Measurements from ENCODE around the gene ADGRV1. TPM values are rescaled to one million over a fixed set of nuclear protein-coding genes. Genes with fewer than 3 reads are reported as not detected.
A peak's percentile ranks its signal among the peaks of the same experiment; 100 is the strongest.

Gene ADGRV1
- total RNA-seq, 5 donors from 2014 or later (not counting 1 experiment from before 2014, with no cell fraction given), result 0.68 to 1.6 (median 1.2) TPM; not detected in 1

- Histone ChIP-seq H3K36me3 (ENCODE audit: control insufficient read depth in 2 of 2, extremely low read depth in 1 of 2, insufficient read depth in 1 of 2, low read length in 1 of 2) (no peaks in the 10 kb centered on the region), H3K9me3 (no peaks in the 10 kb centered on the region), H3K4me1 (ENCODE audit: control insufficient read depth in 1 of 2, extremely low read depth in 1 of 2, insufficient read depth in 2 of 2, low read length in 2 of 2) (no peaks in the 10 kb centered on the region), H3K4me3 (ENCODE audit: control insufficient read depth in 1 of 2, extremely low read depth in 1 of 2, low read length in 1 of 2) (no peak overlapping the region), H3K27ac (ENCODE audit: low read length) (no peak overlapping the region), H3K27me3 (replicated peaks in 1 of 2; ENCODE audit: control insufficient read depth in 2 of 2, extremely low read depth in 1 of 2, insufficient read depth in 2 of 2, low read length in 1 of 2) (no peaks in the 10 kb centered on the region)
- H3K27ac Mint-ChIP-seq, result no peak overlapping the region
- DNase-seq, result no peak
- H3K9me3 Mint-ChIP-seq, result no peaks in the 10 kb centered on the region
- ChIA-PET CTCF (no interaction called here), POLR2A (interaction anchor here in 1 of 2 donors (0.6 kb wide), 1 partner anchor 550 kb away, joined by 3 read pairs; no protein-coding TSS in a partner anchor)
- H3K27me3 Mint-ChIP-seq, result peaks cover 0 to 3% of the 10 kb centered on the region in 2 donors
- ATAC-seq (replicated peaks in 1 of 4), result no peak
- no peak overlapping the region for H3K4me3 Mint-ChIP-seq
- 20% methylated on average over 1 of the region's 4 CpGs for WGBS (ENCODE audit: insufficient coverage)
- no peaks in the 10 kb centered on the region for H3K4me1 Mint-ChIP-seq
- no peaks in the 10 kb centered on the region for H3K36me3 Mint-ChIP-seq
These were observed 296.9 kb downstream of the ADGRV1 start for GRCh38 chr5:90855296-90856010.

DNA sequence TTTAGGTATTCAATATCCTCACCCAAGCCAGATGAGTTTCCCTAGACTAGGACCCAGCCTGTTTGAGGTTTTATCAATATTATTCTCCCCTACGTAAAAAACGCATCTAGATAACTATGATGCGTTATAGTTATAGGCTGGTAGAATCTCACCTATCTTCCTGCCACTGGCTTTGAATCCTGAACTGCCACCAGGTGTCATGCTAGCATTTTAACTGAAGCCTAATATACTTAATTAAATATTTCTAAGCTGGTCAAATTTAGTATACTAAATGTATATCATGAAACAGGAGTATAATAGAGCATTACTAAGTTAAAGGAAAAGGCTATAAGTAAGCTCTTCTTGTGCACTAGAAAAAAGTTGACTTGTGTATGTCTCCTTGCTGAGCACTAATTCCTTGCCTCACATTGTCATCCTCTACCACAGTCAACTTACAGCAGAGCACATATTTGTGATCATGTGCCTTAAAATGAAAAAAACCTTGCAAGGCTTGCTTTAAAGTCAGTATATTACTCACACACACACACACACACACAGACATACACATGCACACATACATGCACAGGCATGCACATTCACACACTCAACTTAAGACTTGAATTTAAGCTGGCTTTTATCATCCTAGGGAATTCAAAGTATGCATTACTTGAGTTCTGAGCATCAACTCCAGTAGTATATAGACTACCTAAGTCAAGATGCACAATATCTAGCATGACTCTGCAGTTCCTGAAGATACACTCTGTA, 303.4 kb downstream of the ADGRV1 start:
- H3K4me1 ChIP-seq (ENCODE audit: control insufficient read depth in 1 of 2, extremely low read depth in 1 of 2, insufficient read depth in 2 of 2, low read length in 2 of 2), result no peaks in the 10 kb centered on the region
- no CpG with 5 or more reads among the region's 3 CpGs for WGBS (ENCODE audit: insufficient coverage)

DNA sequence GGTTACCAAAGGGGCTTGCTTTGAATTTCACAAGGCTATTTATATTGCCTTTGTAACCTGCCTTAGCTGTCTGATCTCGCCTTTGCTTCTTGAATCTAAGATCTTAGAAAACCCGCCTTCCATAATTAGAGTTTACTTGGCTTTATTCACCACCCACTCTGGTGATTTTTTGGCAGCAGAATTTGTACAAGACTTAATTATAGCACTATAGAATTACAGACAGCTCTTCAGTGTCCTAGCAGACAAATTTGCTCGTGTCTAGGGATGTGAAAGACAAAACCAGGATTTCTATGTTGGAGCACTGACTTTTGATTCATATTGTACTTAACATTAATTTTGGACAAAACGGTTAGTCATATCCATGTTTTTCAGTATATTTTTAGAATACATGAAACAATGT, 306.6 kb downstream of the ADGRV1 start:
- POLR2A ChIA-PET, result interaction anchor here in 1 of 2 donors (0.5 kb wide), 2 partner anchors 444 to 515 kb away, joined by 3 to 5 read pairs; no protein-coding TSS in a partner anchor
- no peak overlapping the region for H3K4me3 Mint-ChIP-seq
- WGBS (ENCODE audit: insufficient coverage), result no CpG with 5 or more reads among the region's 4 CpGs

More for the DNA sequence above, 303.4 kb downstream of the ADGRV1 start:
- ChIA-PET POLR2A (no interaction called here), CTCF (interaction anchor here (0.6 to 2.0 kb wide), 6 partner anchors 8 to 561 kb away, joined by 3 to 6 read pairs (median 4); no protein-coding TSS in a partner anchor)
- no peaks in the 10 kb centered on the region for H3K9me3 Mint-ChIP-seq
- no peak overlapping the region for H3K4me3 ChIP-seq (ENCODE audit: control insufficient read depth in 1 of 2, extremely low read depth in 1 of 2, low read length in 1 of 2)
- no peak for ATAC-seq (replicated peaks in 1 of 4)
- H3K4me1 Mint-ChIP-seq, result peaks cover 0 to 3% (median 2%) of the 10 kb centered on the region in 3 donors
- H3K36me3 Mint-ChIP-seq, result no peaks in the 10 kb centered on the region
- H3K9me3 ChIP-seq, result no peaks in the 10 kb centered on the region
- H3K27me3 ChIP-seq (replicated peaks in 1 of 2; ENCODE audit: control insufficient read depth in 2 of 2, extremely low read depth in 1 of 2, insufficient read depth in 2 of 2, low read length in 1 of 2), result no peaks in the 10 kb centered on the region
- H3K27ac ChIP-seq (ENCODE audit: low read length), result no peak overlapping the region
- H3K27ac Mint-ChIP-seq, result no peak overlapping the region
- no peak overlapping the region for H3K4me3 Mint-ChIP-seq
- peaks cover 0 to 3% of the 10 kb centered on the region in 2 donors for H3K27me3 Mint-ChIP-seq
- no peaks in the 10 kb centered on the region for H3K36me3 ChIP-seq (ENCODE audit: control insufficient read depth in 2 of 2, extremely low read depth in 1 of 2, insufficient read depth in 1 of 2, low read length in 1 of 2)
- DNase-seq, result no peak

GRCh38 chr5:90866333-90866732, 307.7 kb downstream of the ADGRV1 start:
- Mint-ChIP-seq H3K4me1 (peaks cover 9 to 11% (median 9%) of the 10 kb centered on the region in 3 donors), H3K4me3 (no peak overlapping the region), H3K36me3 (no peaks in the 10 kb centered on the region), H3K9me3 (no peaks in the 10 kb centered on the region), H3K27me3 (peaks cover 0 to 9% of the 10 kb centered on the region in 2 donors), H3K27ac (no peak overlapping the region)
- Histone ChIP-seq H3K27ac (ENCODE audit: low read length) (no peak overlapping the region), H3K4me3 (ENCODE audit: control insufficient read depth in 1 of 2, extremely low read depth in 1 of 2, low read length in 1 of 2) (no peak overlapping the region), H3K9me3 (no peaks in the 10 kb centered on the region), H3K27me3 (replicated peaks in 1 of 2; ENCODE audit: control insufficient read depth in 2 of 2, extremely low read depth in 1 of 2, insufficient read depth in 2 of 2, low read length in 1 of 2) (no peaks in the 10 kb centered on the region), H3K36me3 (ENCODE audit: control insufficient read depth in 2 of 2, extremely low read depth in 1 of 2, insufficient read depth in 1 of 2, low read length in 1 of 2) (no peaks in the 10 kb centered on the region), H3K4me1 (ENCODE audit: control insufficient read depth in 1 of 2, extremely low read depth in 1 of 2, insufficient read depth in 2 of 2, low read length in 2 of 2) (no peaks in the 10 kb centered on the region)
- DNase-seq, result peak in 1 of 35 experiments; percentile 50
- no CpG with 5 or more reads among the region's 2 CpGs for WGBS (ENCODE audit: insufficient coverage)
- ChIA-PET POLR2A (interaction anchor here (0.6 kb wide), 3 partner anchors 81 to 553 kb away, joined by 3 read pairs; no protein-coding TSS in a partner anchor), CTCF (interaction anchor here (0.6 to 3.0 kb wide), 13 partner anchors 12 to 763 kb away, joined by 3 to 41 read pairs (median 5); no protein-coding TSS in a partner anchor)
- peak in 3 of 4 experiments; percentile 42 to 51 (median 43) for ATAC-seq (replicated peaks in 1 of 4)

More for the DNA sequence above, 306.6 kb downstream of the ADGRV1 start:
- DNase-seq (no peak), ATAC-seq (replicated peaks in 1 of 4) (no peak)
- Histone ChIP-seq H3K27me3 (replicated peaks in 1 of 2; ENCODE audit: control insufficient read depth in 2 of 2, extremely low read depth in 1 of 2, insufficient read depth in 2 of 2, low read length in 1 of 2) (no peaks in the 10 kb centered on the region), H3K4me1 (ENCODE audit: control insufficient read depth in 1 of 2, extremely low read depth in 1 of 2, insufficient read depth in 2 of 2, low read length in 2 of 2) (no peaks in the 10 kb centered on the region), H3K36me3 (ENCODE audit: control insufficient read depth in 2 of 2, extremely low read depth in 1 of 2, insufficient read depth in 1 of 2, low read length in 1 of 2) (no peaks in the 10 kb centered on the region), H3K9me3 (no peaks in the 10 kb centered on the region), H3K27ac (ENCODE audit: low read length) (no peak overlapping the region), H3K4me3 (ENCODE audit: control insufficient read depth in 1 of 2, extremely low read depth in 1 of 2, low read length in 1 of 2) (no peak overlapping the region)
- H3K9me3 Mint-ChIP-seq, result no peaks in the 10 kb centered on the region
- CTCF ChIA-PET, result interaction anchor here (0.9 to 3.0 kb wide), 11 partner anchors 8 to 557 kb away, joined by 3 to 41 read pairs (median 5); no protein-coding TSS in a partner anchor
- no peak overlapping the region for H3K27ac Mint-ChIP-seq
- peaks cover 0 to 9% of the 10 kb centered on the region in 2 donors for H3K27me3 Mint-ChIP-seq
- peaks cover 4% of the 10 kb centered on the region in 3 donors for H3K4me1 Mint-ChIP-seq
- no peaks in the 10 kb centered on the region for H3K36me3 Mint-ChIP-seq

DNA sequence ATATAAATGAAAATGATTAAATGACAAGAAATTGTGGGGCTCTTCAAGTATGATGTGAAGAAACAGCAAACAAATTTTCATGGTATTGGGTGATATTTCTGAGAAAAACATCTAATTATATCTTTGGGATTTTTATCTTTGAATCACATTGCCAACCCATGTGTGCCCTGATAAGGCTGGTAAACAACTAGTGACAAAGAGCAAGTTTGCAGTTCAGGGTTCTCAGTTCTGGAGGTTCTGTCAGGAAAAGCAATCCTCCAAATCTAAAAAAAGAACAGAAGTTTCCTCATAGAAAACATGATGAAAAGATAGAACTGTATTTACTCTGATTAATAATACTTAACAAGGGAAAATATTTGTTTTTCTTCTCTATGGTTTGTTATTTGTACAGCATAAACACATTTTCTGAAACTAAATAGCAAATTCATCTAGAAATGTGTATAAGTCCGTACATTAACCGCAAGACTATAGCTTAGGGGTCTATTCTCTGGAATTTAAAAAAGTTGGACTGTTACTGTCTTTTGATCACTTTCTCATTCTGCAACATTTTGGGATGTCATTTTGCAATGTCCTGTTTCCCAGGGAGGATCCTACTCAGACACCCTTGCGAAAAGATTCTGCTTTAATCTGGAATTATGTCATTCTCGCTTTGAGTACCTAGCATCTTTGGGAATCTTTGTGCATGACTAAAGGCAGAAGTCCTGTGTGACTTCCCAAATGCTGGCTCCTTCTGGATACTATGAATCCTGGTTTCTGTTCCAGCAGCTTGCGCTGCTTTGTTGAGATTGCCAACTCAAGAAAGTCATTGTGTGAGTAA, 308.5 kb downstream of the ADGRV1 start:
- no peaks in the 10 kb centered on the region for H3K36me3 ChIP-seq (ENCODE audit: control insufficient read depth in 2 of 2, extremely low read depth in 1 of 2, insufficient read depth in 1 of 2, low read length in 1 of 2)
- H3K9me3 ChIP-seq, result no peaks in the 10 kb centered on the region
- WGBS (ENCODE audit: insufficient coverage), result 100% methylated on average over 2 of the region's 5 CpGs
- no peaks in the 10 kb centered on the region for H3K9me3 Mint-ChIP-seq
- H3K36me3 Mint-ChIP-seq, result no peaks in the 10 kb centered on the region
- H3K4me1 ChIP-seq (ENCODE audit: control insufficient read depth in 1 of 2, extremely low read depth in 1 of 2, insufficient read depth in 2 of 2, low read length in 2 of 2), result no peaks in the 10 kb centered on the region
- no peak overlapping the region for H3K27ac Mint-ChIP-seq
- H3K27ac ChIP-seq (ENCODE audit: low read length), result no peak overlapping the region
- H3K27me3 ChIP-seq (replicated peaks in 1 of 2; ENCODE audit: control insufficient read depth in 2 of 2, extremely low read depth in 1 of 2, insufficient read depth in 2 of 2, low read length in 1 of 2), result no peaks in the 10 kb centered on the region
- no peak overlapping the region for H3K4me3 Mint-ChIP-seq
- ATAC-seq (replicated peaks in 1 of 4) (no peak), DNase-seq (no peak)
- peaks cover 0 to 11% of the 10 kb centered on the region in 2 donors for H3K27me3 Mint-ChIP-seq
- ChIA-PET POLR2A (no interaction called here), CTCF (interaction anchor here (0.6 to 3.0 kb wide), 6 partner anchors 126 to 555 kb away, joined by 3 to 41 read pairs (median 14); no protein-coding TSS in a partner anchor)
- no peak overlapping the region for H3K4me3 ChIP-seq (ENCODE audit: control insufficient read depth in 1 of 2, extremely low read depth in 1 of 2, low read length in 1 of 2)
- H3K4me1 Mint-ChIP-seq, result peaks cover 9 to 15% (median 11%) of the 10 kb centered on the region in 3 donors

DNA sequence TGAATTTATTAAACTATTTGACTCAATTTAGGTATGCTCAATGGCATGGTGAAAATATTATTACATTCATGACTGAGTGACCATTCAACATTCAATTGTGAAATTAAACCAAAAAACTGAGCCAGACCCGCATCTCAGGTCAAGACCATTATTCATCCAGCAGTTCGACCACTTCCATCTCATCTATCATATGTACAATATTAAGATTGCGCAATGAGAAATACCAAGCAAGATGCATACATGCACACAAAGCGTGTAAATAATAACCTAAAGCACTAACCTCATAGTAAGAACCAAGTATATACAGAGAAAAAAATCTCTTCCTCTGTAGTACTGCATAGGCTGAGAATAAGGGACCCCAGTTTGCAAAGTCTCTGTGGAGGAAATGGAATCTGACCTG, 310.2 kb downstream of the ADGRV1 start:
- Mint-ChIP-seq H3K27me3 (peaks cover 0 to 11% of the 10 kb centered on the region in 2 donors), H3K9me3 (no peaks in the 10 kb centered on the region), H3K4me1 (peaks cover 20 to 28% (median 24%) of the 10 kb centered on the region in 3 donors), H3K36me3 (no peaks in the 10 kb centered on the region), H3K27ac (no peak overlapping the region), H3K4me3 (no peak overlapping the region)
- no peak for ATAC-seq (replicated peaks in 1 of 4)
- POLR2A ChIA-PET, result no interaction called here
- H3K4me3 ChIP-seq (ENCODE audit: control insufficient read depth in 1 of 2, extremely low read depth in 1 of 2, low read length in 1 of 2), result no peak overlapping the region
- CTCF ChIA-PET, result no interaction called here
- no peaks in the 10 kb centered on the region for H3K27me3 ChIP-seq (replicated peaks in 1 of 2; ENCODE audit: control insufficient read depth in 2 of 2, extremely low read depth in 1 of 2, insufficient read depth in 2 of 2, low read length in 1 of 2)
- WGBS (ENCODE audit: insufficient coverage), result 86% methylated on average over 1 of the region's 4 CpGs
- no peak for DNase-seq
- no peaks in the 10 kb centered on the region for H3K9me3 ChIP-seq
- no peaks in the 10 kb centered on the region for H3K36me3 ChIP-seq (ENCODE audit: control insufficient read depth in 2 of 2, extremely low read depth in 1 of 2, insufficient read depth in 1 of 2, low read length in 1 of 2)
- H3K4me1 ChIP-seq (ENCODE audit: control insufficient read depth in 1 of 2, extremely low read depth in 1 of 2, insufficient read depth in 2 of 2, low read length in 2 of 2), result peaks cover 8 to 9% of the 10 kb centered on the region in 2 experiments
- H3K27ac ChIP-seq (ENCODE audit: low read length), result no peak overlapping the region
